Umbilical cord (tissue), 2 donors: ENCODE data around the gene SH3GL3. TPM values are rescaled to one million over a fixed set of nuclear protein-coding genes. Genes with fewer than 3 reads are reported as not detected.

Experiments
- DNase-seq: peaks from one replicate; pipeline ENCODE4 v3.0.0-alpha.2; 2015; ENCODE audit warnings: low spot score
- total RNA-seq: library from RNA; depleted of rRNA; stranded (reverse); fragments of >200 nt; gene quantifications from one replicate; pipeline ENCODE4 v1.2.3, GENCODE V29; 2014; ENCODE audit warnings: low replicate concordance; ENCODE audit not compliant: insufficient read depth

The SH3GL3 gene, protein sequence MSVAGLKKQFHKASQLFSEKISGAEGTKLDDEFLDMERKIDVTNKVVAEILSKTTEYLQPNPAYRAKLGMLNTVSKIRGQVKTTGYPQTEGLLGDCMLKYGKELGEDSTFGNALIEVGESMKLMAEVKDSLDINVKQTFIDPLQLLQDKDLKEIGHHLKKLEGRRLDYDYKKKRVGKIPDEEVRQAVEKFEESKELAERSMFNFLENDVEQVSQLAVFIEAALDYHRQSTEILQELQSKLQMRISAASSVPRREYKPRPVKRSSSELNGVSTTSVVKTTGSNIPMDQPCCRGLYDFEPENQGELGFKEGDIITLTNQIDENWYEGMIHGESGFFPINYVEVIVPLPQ
- total RNA-seq = 24.8 TPM

DNA sequence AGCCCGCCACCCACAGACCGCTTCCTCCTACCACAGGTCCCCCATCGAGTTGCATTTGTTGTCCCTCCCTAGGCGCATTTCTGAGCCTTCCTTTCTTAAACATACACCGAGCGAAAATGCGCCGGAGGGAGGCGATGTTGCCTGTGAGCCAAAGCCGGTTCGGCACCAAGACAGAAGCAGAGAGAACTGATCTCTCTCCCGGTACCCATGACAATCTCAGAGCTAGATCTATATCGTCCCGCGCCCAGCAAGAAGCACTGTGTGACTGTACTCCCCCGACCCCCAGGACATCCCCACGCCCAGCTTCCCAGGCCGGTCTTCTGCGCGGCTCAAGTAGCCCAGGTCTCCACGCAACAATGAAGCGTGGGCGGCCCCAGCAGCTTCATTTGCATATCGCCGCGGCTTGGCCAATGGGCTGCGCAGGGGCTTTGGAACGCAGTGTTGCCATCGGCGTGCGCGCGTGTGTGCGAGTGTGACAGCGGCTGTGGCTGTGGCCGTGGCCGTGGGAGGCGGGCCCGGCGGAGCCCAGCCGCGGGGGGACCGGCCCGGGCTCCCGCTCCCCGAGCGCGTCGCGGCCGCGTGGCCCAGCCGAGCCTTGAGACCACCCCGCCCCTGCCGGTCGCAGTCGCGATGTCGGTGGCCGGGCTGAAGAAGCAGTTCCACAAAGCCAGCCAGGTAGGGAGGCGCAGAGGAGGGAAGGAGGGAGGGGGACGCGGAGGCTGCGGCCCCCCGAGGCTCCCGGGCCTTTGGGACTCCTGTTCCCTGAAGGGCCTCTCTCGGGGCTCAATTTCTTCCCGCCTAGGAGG, at the start of gene SH3GL3:
Gene SH3GL3, plus strand, starts transcription at position 438 of the 806 bp plus-strand sequence. Its CDS starts 193 bp downstream, at position 631.
- DNase-seq = peak; percentile 93

DNA sequence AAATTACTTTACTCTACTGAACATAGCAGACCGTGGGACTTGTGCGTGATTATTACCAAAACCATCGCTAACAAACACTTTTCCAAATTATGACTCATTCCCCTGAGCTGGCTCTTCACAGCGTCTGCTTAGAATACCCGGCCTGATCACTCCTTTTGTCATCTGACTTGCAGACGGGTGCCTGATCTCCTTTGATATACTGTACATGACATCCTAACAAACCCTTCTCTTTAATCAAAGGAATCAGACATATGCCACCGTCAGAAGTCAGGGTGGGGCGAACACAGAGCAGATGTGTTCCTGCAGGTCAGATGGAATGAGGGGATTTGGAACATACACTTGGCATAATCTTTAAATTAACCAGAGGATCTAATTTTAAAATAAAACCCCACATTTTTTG, 48.5 kb upstream of the SH3GL3 start:
- DNase-seq = peak; percentile 79

DNA sequence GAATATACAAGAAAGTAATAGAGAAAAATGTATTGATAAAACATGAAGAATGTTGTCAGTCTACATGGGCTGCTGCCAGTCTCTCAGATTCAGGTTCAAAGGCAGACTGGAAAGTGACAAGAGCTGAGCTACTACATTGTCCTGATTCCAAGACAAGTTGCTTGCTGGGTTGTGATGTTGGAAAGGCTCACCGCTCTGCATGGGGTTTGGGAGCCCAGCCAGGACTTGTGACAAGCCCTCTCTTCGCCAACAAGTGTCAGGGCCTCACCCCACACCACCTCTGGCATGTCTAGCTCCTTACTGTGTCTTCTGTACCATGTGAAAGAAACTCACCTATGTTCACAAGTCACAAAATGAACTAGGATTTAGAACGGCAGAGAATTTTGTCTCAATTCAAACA, 43.0 kb upstream of the SH3GL3 start:
- DNase-seq = no peak

DNA sequence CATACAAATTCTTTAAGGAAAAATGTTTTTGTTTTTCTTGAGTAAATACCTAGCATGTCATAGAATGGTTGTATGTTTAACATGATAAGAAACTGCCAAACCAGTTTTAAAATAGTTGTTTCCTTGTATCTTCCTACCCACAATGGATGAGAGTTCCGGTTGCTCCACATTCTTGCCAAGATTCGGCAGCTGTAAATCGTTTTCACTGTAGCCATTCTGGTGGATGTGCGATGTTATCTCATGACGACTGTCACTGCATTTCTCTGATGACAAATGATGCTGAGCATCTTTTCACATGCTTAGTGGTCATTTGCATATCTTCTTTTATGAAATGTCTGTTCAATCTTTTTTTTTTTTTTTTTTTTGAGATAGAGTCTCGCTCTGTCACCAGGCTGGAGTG, 36.6 kb upstream of the SH3GL3 start:
- DNase-seq = peak; percentile 52

DNA sequence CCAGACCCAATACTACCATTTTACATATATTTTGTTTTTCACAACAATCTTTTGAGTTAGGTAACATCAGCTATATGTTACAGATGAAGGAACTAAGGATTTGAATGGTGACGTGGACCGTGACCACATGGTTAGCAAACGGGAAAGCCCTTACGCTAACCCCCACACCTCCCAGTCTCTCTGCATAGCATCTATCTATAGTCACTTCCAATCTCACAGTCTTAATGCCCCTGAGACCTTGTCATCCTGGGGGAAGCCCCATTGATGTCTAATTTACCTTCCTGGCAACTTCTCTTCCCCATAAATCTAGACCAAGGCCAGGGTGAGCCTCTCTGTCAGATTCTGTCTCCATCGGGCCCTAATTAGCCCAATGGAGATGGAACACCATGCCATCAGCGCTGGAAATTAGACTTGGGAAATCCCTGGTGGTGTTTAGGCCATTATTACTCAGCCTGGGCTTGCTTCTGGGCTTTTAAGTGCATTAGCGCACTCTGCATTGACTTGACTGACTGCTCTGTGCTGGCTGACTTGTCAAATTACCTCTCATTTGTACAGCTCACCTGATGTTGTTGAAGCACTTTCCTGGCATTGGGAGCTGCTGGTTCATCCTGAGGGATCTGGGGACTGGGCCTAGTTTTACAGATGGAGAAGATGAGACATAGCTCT, 34.0 kb upstream of the SH3GL3 start:
- DNase-seq = no peak

DNA sequence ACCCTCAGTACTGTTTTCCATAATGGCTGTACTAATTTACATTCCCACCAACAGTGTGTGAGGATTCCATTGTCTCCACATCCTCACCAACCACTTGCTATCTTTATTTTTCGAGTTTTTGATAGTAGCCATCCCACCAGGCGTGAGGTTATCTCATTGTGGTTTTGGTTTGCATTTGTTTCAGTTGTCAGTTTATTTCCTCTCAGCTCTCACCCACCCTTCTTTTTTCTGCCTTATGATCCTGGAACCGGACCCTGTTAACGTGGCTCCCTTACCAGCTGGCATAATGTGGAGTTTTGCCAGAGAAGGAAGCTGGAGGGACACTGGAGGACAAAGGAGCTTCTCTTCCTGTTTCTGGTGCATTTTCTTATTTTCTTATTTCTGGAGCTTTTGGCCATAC, 25.1 kb upstream of the SH3GL3 start:
- no peak for DNase-seq

DNA sequence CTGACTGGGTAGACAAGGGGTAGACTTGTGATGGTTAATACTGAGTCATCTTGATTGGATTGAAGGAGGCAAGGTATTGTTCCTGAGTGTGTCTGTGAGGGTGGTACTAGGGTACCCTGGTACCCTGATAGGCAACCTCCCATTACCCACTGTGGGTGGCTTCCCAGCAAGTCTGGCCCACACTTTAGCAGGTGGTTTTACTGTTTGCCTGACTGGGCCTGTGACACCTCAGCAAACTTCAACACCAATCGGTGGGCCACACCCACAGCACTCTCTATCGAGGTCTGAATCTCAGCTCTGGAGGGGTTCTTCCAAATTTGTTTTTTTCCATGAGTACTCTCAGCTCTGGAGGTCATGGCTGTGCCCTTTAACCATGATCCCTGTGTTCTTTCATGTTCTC, 24.6 kb upstream of the SH3GL3 start:
- no peak for DNase-seq

DNA sequence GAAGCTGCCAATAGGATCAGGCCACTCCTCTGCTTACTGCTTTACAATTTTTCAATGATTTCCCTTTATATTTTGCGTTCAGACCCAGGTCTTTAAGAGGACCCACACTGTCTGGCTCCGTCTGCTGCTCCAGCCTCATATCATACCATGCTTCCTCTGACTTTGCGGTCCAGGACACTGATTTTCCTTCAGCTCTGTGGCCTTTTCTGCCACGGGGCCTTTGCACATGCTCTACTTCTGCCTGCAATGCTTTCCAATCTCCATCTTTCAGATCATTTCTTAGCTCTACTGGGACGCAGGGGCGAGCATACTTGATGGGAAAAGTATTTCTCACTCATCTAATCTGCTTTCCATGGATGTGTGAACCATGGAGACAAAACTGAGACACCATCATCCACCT, 23.0 kb upstream of the SH3GL3 start:
- DNase-seq = no peak

DNA sequence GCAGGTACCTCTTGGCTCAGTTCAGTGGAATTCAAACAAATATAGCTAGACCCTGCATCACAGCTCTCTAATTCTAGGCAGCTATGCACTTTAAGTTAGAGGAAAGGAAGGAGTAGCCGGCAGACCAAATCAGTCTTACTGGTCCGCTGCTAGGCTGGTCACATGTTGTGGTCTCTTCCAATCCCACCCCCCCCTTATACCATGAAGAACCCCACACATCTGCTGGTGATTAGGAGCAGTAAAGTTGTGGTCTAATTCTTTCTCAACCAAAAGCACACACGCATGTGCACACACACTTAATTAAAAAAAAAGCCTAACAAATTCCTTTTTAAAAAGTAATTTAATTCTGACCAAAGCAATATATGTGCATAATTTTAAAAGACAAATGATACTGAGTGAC, 16.7 kb upstream of the SH3GL3 start:
- DNase-seq = no peak

DNA sequence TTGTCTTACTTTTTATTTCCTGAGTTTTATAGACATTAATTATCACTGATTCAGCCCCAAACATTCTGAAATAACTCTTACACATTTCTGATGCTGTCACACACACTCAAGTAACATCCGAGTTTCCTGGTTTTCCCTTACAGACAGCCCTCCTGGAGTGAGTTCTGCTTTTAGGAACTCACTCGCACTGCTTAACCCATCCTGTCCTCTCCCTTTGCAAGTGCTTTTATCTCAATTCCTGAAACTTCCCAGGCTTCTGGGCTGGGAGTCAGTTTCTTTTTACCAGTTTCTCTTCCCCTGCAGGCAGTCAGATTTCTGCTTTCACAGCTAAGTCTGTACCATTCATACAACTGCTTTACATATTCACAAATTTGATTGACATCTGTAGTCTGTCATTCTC, 15.6 kb upstream of the SH3GL3 start:
- peak; percentile 76 for DNase-seq

DNA sequence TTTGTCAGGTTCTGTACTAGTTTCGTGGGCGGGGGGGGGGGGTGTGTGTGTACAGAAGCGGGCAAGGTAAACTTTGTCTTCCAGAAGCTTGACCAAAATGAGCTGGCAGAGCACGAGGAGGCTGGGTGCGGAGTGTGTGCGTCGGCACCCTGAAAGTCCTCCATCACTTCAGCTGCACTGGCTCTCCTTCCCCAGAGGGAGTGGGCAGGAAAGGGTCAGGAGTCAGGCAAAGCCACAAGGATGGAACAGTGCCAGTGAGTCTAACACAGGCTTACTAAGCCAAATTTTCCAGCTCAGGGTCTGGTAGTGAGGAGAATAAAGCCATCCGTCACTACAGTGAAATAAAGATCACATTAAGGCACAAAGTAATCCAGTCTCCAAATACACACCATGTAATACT, 11.9 kb upstream of the SH3GL3 start:
- peak; percentile 27 for DNase-seq

DNA sequence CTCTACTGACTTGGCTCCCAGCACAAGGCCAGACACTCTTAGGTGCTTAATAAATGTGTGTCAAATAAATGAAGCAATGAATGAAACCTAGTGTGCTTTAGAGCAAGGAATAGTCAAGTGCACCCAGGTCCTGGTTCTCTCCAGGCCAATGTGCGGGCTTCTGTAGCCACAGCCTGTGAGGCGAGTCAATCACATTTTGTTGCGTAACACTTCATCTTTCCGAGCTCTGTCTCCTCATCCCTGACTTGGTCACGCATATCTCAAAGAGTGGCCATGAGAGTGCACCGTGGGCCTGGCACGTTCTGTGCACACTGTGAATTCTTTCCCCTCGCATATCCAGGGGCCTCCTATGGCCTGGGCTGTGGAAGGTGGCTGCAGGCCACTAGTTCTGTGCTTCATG, 11.4 kb upstream of the SH3GL3 start:
- no peak for DNase-seq

DNA sequence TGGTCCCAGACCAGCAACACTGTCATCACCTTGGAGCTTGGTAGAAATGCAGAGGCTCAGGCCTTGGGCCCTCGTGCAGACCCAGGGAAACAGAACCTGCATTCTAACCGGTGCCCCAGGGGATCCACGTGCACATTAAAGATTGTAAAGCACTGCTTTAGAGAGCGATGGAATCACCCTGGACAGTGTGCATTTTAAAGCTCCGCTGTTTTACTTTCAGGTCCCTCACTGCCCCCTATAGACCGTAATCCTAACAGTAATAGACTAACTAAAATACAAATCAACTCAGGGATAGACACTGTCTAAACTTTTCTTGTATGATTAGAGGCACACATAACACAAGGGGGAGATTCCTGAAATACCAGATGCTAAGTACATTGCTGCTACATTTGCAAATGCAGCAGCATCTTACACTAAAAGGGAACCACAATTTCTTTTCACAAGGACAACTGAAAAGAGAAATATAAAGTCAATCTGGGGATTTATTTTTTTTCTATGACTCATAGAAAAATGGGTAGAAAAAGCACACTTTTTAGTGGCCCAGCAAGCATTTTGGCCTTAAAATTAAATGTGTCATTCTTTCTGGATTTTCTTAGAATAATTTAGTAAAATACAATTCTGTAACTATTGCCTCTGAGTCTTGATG, 10.5 kb upstream of the SH3GL3 start:
- peak; percentile 75 for DNase-seq

DNA sequence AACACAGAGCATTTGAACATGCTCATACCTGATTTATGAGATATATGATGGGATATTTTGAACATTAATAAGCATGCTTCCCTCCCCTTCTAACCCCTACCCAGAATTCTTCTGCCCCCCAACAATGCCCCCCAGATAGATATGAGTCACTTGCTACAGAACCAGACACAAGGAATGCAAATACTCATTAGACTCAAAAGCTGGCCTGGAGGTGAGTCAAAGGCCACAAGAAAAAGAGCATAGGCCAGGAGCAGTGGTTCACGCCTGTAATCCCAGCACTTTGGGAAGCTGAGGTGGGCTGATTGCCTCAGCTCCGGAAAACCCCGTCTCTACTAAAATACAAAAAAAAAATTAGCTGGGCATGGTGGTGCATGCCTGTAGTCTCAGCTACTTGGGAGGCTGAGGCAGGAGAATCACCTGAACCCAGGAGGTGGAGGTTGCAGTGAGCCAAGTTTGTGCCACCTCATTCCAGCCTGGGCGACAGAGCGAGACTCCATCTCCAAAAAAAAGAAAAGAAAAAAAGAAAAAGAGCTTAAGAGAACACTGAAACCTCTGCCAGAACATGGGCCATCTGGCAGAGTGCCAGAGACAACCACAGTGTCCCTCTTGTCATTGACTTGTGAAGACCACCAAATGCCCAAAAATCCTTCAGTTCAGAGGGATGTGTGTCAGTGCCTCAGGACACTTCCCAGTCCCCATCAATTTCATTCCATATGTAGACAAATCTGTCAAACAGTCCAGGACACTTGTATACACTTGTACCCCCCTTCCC, 3.9 kb upstream of the SH3GL3 start:
- no peak for DNase-seq

DNA sequence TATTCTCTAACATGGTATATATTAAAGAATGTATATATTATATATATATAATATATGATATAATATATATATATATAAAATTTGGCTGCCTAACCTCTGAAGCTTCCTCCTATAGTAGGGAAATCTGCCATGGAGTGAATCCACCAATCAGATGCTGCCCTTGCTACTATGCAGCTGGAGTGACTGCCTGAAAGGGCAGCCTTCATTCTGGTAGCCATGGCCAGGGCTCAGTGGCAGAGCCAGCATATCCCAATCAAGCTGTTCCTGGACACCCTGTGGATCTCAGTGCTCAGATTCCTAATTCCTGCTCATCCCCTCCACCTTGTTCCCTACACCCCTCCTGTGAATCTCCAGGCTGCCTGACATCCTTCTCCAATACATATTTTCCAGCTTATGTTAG, 2.2 kb upstream of the SH3GL3 start:
- no peak for DNase-seq

DNA sequence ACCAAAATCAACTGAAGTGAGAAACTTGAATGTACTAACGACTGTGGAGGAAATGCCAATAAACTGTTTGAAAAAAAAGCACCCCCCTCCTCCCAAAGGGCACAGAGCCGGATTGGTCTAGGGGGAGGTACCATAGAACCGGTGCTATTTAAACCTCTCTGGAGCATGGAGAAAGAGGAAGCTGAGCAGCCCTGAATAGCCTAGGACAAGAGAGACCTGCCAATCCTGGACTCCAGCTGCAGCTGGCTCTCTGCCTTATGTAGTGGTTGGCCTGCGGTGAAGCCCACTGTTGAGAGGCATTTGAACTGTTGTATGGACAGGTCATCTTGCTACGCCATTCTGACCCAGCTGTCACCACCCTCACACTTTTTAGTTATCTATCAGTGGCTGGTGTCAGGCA, 1.5 kb upstream of the SH3GL3 start:
- DNase-seq = no peak

DNA sequence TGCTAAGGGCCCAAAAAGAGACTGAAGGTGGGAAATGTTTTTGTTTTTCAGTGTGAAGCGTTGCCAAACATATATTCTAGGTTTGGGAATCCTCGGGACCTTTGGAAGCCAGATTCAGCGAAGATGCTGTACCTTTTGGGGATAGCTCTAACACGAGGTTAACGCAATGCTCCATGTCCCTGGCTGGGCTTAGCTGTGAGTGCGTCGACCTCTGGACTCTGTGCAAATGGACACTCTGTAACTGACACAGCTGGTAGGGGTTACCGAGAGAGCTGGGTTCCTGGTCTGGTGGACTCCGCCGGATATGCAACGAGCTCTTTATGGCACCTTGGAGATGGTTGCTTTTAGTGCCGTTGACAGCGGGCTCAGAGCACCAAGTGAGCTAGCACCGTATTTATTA, 724 bp upstream of the SH3GL3 start:
- no peak for DNase-seq

DNA sequence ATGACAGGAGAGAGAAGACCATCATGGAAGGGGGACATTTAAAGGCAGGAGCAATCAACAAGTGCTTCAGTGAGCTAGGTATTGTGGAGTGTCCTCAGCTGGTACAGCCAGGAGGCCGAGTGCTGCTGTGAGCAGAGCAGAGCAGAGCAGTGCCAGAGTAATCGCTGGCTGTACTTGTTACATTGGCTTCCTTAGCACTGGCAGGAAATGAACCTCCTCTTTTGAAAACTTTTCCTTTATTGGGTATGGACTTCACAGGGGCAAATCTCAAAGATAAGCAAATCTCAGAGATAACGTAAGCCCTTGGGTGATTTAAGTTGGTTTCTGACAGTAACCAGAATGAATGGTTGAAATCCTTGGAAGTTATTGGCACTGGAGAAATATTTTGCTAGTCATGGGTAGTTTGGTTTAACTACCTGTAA, 2.1 kb downstream of the SH3GL3 start:
- DNase-seq = peak; percentile 85

DNA sequence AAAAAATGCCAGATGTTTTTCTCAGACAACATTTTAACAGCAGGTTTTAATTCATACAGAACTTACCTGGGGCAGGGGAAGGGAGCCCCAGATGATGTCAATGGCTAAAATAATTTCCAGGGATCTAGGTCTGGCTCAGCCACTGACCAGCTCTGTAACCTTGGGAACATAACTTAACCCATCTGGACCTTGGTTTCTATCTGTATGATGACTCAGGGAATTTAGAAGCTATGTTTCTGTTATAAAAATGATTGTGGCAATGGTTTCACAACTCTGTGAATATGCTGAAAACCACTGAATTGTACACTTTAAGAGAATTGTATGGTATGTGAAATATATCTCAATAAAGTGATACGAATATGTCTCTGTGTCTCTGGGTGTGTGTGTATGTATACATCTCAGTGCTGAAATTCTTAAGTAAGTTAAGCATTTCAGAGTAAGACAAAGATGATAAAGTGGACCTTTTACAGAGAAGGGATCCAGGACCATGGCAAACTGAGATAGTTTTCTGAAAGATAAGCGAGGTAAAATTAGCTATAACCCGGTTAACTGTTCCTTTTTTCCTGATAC, 2.9 kb downstream of the SH3GL3 start:
- peak; percentile 77 for DNase-seq

DNA sequence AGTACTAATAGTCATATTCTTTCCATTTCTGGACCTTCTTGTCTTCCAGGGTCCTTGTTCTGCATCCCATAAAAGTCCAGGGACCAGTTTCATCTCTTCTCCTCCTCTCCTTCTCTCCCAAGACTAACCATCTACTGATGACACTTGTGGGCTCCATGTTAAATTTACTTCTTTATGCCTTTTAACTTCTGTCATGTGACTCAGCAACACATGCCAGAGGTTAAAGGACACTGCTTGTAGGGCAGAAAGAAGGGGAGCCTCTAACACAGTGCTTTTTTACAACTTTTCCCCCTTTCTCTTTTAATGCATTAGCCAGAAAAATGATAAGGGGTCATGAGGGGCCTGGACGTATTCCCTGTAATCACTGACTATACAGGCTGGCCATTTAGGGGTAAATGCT, 10.0 kb downstream of the SH3GL3 start:
- DNase-seq = no peak

DNA sequence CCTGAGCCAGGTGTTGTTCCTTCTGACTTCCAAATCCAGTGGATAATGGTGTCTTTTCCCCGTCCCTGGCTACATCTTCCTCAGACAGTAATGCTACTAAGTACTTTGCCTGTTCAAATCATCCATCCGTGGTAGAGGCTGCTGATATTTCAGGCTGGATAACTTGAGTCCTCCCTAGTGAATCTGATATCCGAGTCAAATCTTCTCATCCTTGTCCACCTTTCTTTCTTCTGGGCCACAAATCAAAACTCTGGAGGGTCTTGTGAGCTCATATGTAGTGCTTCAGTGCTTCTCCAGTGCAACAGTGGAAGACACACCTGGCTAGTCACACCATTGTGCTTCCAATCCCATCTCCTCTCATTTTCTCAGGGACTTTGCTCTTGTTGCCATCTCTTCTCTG, 11.2 kb downstream of the SH3GL3 start:
- DNase-seq = no peak
